ENCODE data around the gene NCAN. TPM values are rescaled to one million over a fixed set of nuclear protein-coding genes. Genes with fewer than 3 reads are reported as not detected.

Gene NCAN
- total RNA-seq, 1 experiment from 2014 or later, result 0.15 TPM

- ChIA-PET CTCF (no interaction called here), POLR2A (ENCODE audit: unreplicated experiment) (no interaction called here)
- DNase-seq, result peak; percentile 55
- peak within 1 kb of the TSS; percentile 46 for H3K4me2 ChIP-seq (ENCODE audit: low read length)
- H4K20me1 ChIP-seq (ENCODE audit: low read length), result no peaks in the 10 kb centered on the region
- no TSS peak for BruUV-seq (replicated peaks)
- no peak within 1 kb of the TSS for H2AFZ ChIP-seq (ENCODE audit: low read length)
- intact Hi-C loops (cut with micrococcal nuclease), result no loop called here
- H3K27me3 ChIP-seq (ENCODE audit: low read length), result no peaks in the 10 kb centered on the region
- no peak for TF ChIP-seq EZH2phosphoT487 (IDR thresholded peaks at IDR 0.05; ENCODE audit: borderline replicate concordance, low read length)
- TF ChIP-seq CTCF (conservative IDR thresholded peaks at IDR 0.05; ENCODE audit: low read depth, low read length), result no peak
- TF ChIP-seq EZH2 (IDR thresholded peaks at IDR 0.05; ENCODE audit: low read length, unreplicated experiment), result no peak
- no peak within 1 kb of the TSS for H3K4me3 ChIP-seq (ENCODE audit: low read length)
- no peaks in the 10 kb centered on the region for H3F3A ChIP-seq (ENCODE audit: low read length, unreplicated experiment)
- H3K79me2 ChIP-seq (ENCODE audit: low read length), result no peaks in the 10 kb centered on the region
- no peaks in the 10 kb centered on the region for H3K9me3 ChIP-seq (ENCODE audit: low read length)
- peak; percentile 85 for ATAC-seq
- no peak within 1 kb of the TSS for H3K27ac ChIP-seq (ENCODE audit: low read length)
- no peak within 1 kb of the TSS for H3K9ac ChIP-seq (ENCODE audit: low read length)
- no peaks in the 10 kb centered on the region for H3K9me2 ChIP-seq (replicated peaks; ENCODE audit: low read length)
- no peaks in the 10 kb centered on the region for H3K36me3 ChIP-seq (ENCODE audit: low read depth, low read length)
- no peaks in the 10 kb centered on the region for H3K4me1 ChIP-seq (ENCODE audit: insufficient read depth, low read length)
These were observed 41.5 kb upstream of the NCAN start, which contains the start of gene MEF2B for GRCh38 chr19:19170053-19170872. Gene MEF2B (minus strand): TSS chr19:19170263. CDS start chr19:19150735, 19,528 bp downstream.

GRCh38 chr19:19170873-19171672 lies 40.7 kb upstream of the NCAN start:
- Histone ChIP-seq H4K20me1 (ENCODE audit: low read length) (no peaks in the 10 kb centered on the region), H3K4me2 (ENCODE audit: low read length) (no peak overlapping the region), H3K36me3 (ENCODE audit: low read depth, low read length) (no peaks in the 10 kb centered on the region), H3K27me3 (ENCODE audit: low read length) (no peaks in the 10 kb centered on the region), H3K9ac (ENCODE audit: low read length) (no peak overlapping the region), H3F3A (ENCODE audit: low read length, unreplicated experiment) (no peaks in the 10 kb centered on the region), H3K9me3 (ENCODE audit: low read length) (no peaks in the 10 kb centered on the region), H3K4me1 (ENCODE audit: insufficient read depth, low read length) (no peaks in the 10 kb centered on the region), H3K4me3 (ENCODE audit: low read length) (no peak overlapping the region), H3K27ac (ENCODE audit: low read length) (no peak overlapping the region), H3K79me2 (ENCODE audit: low read length) (no peaks in the 10 kb centered on the region), H2AFZ (ENCODE audit: low read length) (no peak overlapping the region), H3K9me2 (replicated peaks; ENCODE audit: low read length) (no peaks in the 10 kb centered on the region)
- DNase-seq (no peak), ATAC-seq (no peak)
- no peak for TF ChIP-seq CTCF (conservative IDR thresholded peaks at IDR 0.05; ENCODE audit: low read depth, low read length)
- no peak for TF ChIP-seq EZH2 (IDR thresholded peaks at IDR 0.05; ENCODE audit: low read length, unreplicated experiment)
- TF ChIP-seq EZH2phosphoT487 (IDR thresholded peaks at IDR 0.05; ENCODE audit: borderline replicate concordance, low read length), result no peak
- intact Hi-C loops (cut with micrococcal nuclease), result no loop called here
- no TSS peak for BruUV-seq (replicated peaks)
- CTCF ChIA-PET, result no interaction called here
- POLR2A ChIA-PET (ENCODE audit: unreplicated experiment), result no interaction called here

All from PC-3 (cell line).